HG03575 (cell line): ENCODE results near the gene LANCL3.
"Not testable (repeated sequence)": the region's sequence is repeated elsewhere in the genome, so short reads cannot be mapped to it uniquely, and the experiment has no call there.

Experiments
- ATAC-seq: cut with Tn5 transposase; IDR thresholded peaks from one replicate; pipeline ENCODE4 v1.9.1; 2021; ENCODE audit not compliant: unreplicated experiment, insufficient number of reproducible peaks, low FRiP score; ENCODE audit errors: extremely low read depth

Gene LANCL3

DNA sequence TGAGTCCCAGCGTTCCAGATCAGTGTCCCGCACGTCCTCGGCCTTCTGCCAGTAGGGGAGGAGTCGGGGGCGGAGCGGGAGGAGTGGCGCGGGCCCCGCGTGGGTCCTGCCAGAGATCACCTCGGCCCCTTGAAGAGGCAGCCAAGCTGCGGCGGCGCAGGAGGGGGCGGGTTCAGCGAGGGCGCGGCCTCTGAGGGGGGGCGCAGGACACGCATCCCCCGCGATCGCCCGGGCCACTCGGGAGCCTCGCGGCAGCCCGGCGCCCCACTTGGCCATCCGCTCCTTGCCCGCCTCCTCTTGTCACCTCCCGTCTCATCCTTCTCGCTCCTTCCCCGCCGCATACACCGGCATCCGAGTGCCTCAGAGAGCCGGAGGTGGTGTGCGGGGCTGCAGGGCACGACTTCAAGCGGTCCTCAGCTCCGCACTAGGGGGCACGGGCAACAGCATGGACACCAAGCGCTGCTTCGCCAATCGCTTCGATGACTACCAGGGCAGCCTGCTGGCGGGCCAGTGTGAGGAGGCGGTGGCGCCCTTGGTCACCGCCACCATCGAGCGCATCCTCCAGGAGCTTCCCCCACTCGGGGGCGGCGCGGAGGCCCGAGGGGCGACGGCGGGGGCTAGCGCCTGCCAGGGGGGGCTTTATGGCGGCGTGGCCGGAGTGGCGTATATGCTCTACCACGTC is at the start of gene LANCL3:
Gene LANCL3 (plus strand): TSS at position 236 of the 682 bp plus-strand sequence. CDS start 210 bp downstream, at position 446.
- ATAC-seq = not testable (repeated sequence)

DNA sequence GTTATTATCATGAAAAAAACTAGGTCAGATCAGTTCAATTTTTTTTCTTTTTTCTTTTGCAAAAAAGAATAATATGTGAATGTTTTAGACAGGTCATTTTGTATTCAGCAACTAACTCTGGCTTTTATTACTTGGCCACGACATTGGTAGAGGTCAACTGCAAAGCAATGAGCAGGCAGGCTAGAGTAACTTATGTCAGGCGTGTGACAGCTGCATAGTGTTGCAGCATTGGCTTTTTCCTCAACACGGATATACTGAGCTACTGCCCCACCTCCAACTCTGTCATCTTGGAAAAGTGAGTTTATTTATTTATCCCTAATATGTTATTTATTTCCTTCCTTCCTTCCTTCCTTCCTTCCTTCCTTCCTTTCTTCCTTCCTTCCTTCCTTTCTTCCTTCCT is 47.8 kb upstream of the LANCL3 start:
- not testable (repeated sequence) for ATAC-seq

DNA sequence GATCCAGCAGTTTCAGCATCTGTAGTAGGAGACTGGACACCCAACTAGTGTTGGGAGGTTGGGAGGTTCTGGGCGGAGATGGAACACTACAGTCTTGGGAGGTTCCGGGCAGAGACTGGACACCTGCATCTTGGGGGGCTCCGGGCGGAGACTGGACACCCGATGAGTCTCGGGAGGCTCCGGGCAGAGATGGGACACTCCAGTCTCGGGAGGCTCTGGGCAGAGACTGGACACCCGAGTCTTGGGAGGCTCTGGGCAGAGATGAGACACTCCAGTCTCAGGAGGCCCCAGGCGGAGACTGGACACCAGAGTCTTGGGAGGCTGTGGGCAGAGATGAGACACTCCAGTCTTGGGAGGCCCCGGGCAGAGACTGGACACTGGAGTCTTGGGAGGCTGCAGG is 29.5 kb upstream of the LANCL3 start:
- no peak for ATAC-seq

DNA sequence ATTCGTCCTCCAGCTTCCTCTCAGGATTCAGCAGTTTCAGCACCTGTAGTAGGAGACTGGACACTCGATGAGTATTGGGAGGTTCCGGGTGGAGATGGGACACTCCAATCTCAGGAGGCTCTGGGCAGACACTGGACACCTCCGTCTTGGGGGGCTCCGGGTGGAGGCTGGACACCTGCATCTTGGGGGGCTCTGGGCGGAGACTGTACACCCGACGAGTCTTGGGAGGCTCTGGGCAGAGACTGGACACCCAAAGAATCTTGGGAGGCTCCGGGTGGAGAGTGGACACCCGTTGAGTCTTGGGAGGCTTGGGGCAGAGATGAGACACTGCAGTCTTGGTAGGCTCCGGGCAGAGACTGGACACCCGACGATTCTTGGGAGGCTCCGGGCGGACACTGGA is 28.7 kb upstream of the LANCL3 start:
- no peak for ATAC-seq

DNA sequence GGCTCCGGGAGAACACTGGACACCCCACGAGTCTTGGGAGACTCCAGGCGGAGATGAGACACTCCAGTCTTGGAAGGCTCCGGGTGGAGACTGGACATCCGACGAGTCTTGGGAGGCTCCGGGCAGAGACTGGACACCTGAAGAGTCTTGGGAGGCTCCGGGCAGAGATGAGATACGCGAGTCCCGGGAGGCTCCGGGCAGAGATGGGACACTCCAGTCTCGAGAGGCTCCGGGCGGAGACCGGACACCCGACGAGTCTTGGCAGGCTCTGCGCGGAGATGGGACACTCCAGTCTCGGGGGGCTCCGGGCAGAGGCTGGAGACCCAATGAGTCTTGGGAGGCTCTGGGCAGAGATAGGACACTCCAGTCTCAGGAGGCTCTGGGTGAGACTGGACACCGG is 28.1 kb upstream of the LANCL3 start:
- no peak for ATAC-seq

DNA sequence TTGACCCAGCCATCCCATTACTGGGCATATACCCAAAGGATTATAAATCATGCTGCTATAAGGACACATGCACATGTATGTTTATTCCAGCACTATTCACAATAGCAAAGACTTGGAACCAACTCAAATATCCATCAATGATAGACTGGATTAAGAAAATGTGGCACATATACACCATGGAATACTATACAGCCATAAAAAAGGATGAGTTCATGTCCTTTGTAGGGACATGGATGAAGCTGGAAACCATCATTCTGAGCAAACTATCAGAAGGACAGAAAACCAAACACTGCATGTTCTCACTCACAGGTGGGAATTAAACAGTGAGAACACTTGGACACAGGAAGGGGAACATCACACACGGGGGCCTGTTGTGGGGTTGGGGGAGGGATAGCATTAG is 26.9 kb upstream of the LANCL3 start:
- not testable (repeated sequence) for ATAC-seq

DNA sequence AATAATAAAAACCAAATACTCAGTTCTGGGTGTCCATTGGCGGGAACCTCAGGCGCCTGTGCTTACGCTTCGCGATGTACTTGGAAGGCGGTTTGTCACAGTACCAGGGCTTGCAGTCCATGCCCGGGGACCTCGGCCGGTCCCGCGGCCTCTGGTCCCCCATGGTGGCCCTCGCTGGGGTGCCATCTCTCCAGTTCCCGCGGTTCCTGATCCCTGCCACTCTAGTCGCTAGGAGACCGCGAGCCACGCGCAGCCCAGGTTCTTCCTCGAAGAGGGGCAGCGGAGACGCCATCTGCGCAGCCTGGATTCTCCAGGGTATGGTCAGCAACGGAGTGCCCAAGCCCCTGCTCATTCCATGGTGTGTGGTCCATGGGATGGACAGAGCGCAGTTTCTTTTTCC is 26.4 kb upstream of the LANCL3 start:
- no peak for ATAC-seq

DNA sequence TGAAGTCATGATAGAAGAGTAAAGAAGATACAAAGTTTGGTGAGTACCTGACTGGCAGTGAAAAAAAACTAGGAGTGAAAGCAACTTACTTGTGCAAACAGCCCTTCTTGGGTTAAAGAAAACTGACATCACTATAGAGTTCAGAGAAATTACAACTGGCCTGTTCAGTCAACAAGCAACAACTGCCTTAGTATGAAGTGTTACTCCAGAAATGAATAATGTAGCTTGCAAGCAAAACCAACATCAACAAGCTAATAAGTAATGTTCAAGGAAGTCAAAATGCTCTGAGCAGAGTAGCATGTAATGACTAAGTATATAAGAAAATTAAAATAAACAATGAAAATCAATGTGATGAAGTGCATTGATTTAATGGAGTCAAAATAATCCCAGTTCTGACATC is 21.8 kb upstream of the LANCL3 start:
- not testable (repeated sequence) for ATAC-seq

DNA sequence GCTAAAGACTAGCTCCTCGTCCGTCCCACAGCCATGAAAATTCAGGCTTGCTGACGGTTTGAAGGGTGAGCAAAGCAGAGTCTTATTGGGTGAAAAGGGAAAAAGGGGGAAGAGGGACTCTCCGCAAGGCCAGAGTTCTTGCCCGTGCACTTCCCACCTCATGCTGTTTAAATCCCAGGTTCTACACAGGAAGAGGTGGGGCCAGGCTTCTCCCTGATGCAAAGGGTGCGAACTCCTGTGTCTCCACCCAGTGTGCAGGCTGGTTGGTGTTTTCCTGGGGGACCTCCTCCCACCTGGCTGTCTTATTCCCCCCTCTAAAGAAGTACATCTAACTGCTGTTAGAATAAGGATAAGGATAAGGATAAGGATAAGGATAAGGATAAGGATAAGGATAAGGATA is 18.0 kb upstream of the LANCL3 start:
- no peak for ATAC-seq

DNA sequence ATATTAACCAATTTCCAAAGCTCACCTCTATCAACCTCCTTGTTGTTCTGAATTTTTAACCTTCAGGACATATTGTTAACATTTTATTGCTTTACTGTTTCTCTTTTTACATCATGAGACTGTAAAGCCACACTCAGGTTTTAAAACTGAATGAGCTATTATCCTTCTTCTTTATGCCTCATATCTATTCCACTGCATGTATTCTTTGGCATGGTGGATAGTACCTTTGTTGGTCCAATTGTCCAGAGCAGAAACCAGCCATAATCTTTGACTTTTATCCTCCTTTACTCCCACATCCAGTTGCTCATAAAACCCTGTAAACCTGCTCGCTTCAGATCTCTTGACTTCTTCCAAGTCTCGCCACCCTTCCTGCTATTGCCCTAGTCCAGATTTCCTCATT is 6.2 kb upstream of the LANCL3 start:
- not testable (repeated sequence) for ATAC-seq

DNA sequence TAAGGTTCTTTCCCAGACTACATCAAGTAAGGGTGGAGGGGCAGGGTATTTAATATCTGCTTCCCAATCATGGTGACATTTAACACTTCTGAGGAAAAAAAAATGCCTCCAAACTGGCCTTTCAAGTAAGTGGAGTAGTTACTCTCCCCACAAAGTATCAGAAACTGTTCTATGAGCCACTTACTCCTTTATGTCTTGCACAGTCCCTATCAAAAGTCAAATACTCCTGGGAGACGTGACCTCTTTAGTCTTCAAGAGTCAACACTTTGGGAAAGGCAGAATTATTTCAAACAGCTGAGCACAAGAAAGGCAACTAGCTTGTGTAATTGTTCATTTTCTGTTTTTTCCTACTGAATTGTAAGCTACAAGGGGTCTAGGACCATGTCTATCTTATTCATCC is 1.1 kb upstream of the LANCL3 start:
- not testable (repeated sequence) for ATAC-seq

DNA sequence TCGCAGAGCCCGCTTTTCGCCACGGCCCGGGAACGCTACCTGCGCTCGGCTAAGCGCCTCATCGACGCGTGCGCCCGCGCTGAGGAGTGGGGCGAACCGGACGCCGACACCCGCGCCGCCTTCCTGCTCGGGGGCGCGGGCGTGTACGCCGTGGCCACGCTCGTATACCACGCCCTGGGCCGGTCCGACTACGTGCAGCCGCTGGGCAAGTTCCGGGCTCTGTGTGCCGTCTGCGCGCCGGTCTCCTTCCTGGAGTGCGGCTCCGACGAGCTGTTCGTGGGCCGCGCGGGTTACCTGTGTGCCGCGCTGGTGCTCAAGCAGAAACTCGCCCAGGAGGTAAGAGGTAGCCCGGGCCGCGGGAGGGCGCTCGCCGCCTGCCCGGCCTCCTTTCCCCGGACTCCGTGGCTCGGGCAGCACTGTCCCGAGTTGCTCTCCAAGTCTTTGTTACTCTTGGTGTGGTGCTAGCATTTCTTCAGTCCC is 687 bp downstream of the LANCL3 start:
- not testable (repeated sequence) for ATAC-seq

DNA sequence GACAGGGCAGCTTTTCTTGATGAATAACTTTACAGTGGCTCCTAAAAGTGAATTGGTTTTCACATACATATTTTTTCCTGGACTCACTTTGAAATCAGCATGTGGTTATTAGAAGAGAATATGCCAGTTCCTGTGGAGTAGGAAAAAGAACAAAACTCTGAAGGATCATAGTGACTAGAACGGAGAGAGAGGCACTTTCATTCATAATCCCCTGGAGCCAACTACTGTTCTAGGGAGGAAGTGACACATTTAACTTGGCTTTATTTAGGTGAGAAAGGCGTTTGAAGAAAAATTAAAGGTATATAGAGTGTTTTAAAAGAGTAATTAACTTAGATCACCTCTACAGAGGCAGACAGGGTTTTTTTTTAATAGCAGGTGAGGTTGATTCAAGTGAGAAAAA is 1.7 kb downstream of the LANCL3 start:
- not testable (repeated sequence) for ATAC-seq

DNA sequence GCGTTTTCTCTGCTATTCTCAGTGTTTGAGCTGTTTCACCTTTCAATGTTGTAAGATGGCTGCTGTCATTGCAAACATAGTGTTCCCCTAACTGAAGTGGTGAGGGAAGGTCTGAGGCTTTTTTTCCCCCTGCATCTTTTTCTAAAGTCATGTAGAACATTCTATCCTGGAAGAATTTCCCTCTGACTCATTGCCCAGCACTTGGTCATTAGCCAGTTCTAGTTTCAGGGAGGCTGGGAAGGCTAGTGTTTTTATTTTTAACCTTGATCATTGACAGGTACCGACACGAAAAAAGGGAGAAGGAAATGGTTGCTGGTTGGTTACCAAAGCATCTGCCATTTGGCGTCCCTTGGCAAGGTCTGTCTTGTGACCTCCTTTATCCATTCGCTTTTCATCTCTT is 6.6 kb downstream of the LANCL3 start:
- ATAC-seq = no peak

DNA sequence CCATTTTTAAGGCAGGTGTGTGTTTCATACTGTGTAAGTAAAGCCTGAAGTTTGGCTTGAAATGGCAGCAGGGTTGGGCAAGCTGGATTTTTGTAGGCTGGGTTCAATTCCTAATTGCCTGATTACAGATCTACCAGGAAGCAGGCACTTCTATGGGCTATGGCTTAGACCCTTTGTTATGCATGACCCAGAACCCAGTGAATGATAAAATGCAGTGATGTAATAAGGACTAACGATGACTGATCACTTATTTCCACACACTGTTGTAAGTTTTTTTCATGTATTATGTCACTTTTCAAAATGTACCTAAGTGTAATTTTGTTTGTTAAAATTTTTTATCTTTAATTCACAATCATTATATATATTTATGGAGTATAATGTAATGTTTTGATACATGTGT is 8.6 kb downstream of the LANCL3 start:
- ATAC-seq = no peak

DNA sequence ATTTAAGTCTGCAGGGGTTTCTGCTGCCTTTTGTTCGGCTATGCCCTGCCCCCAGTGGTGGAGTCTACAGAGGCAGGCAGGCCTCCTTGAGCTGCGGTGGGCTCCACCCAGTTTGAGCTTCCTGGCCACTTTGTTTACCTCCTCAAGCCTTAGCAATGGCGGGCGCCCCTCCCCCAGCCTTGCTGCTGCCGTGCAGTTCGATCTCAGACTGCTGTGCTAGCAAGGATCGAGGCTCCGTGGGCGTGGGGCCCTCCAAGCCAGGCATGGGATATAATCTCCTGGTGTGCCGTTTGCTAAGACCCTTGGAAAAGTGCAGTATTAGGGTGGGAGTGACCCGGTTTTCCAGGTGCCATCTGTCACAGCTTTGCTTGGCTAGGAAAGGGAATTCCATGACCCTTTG is 15.9 kb downstream of the LANCL3 start:
- ATAC-seq = not testable (repeated sequence)

DNA sequence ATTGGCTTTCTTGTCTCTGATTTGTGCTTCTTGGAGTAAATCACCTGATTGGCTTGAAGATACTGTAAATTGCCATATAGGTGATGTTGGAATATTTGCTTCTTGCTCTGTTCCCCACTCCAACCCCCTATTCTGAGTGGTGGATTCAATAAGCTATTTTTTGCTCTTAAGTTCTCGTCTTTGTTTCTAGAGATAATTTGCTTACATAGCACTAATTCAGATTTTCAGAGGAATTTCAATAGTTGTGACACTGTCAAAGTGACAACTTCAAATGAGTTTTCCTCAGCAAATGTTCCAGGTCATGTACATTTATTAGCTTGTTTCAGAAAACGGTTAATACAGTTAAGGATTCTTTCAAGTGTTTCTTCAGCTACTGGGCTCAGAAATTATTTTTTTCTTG is 18.6 kb downstream of the LANCL3 start:
- no peak for ATAC-seq

DNA sequence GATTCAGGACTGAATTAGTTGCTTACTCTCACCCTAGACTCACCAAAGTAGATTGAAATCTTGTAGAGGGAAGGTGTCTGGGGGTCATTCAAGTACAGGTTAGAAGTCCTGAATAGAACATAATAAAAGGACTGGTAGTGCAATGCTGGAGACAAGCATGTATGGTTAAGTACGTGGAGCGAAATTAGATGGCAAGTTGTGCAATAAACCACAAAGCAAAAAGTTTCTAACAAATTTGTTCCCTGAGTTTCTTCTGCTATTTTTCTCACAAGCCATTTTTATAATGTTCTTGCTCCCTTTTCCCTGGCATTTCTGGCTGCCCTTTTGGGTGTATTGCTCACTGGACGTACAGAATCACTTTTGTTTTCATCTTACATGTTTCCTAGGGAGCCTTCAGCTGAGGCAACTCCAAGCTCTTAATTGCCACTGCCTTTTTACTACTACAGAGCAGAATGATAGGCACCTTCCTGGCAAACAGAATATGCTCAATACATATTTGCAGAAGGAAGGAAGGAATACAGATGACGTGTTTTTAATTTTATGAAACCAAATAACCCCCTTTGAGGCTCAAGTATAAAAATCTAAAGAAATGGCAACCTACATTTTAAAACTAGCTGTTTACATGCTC is 23.4 kb downstream of the LANCL3 start:
- ATAC-seq = no peak

DNA sequence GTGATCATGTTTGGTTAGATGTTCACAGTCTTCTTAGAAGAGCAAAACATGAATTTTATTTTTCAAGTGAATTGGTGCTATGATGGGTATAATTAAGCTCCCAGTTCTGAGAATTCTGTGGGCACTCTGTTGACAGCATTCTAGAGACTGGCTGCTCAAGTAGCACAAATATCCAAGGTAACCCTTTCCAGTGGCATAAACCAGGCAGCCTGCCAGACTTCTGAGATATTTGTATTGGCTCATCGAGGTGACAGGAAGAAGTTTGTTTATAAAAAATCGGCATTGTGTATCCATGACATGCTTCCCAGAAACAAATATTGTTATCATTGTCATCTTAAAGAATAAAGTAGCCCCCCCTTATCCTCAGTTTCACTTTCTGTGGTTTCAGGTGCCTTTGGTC is 28.3 kb downstream of the LANCL3 start:
- no peak for ATAC-seq

DNA sequence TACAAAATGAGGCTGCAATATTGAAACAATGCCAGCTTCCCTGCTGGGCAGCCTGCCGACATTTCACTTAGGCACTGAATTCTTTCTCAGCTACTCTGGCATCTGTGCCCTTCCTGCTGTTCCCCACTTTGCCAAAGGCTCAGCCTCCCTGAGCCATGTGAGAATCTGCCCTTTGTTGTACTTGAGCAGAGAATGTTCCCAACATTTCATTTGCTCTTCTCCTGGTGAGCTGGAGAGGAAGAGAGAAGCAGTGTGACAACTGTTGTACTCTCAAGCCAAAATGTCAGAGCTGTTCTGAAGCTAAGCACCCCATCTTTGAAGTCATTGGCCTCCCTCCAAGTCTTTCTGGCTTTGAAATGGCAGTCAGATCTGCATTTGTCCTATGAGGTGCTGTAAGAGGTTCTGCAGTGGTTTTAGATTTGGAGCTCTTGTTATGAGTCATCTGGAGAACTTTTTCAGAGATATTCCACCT is 32.5 kb downstream of the LANCL3 start:
- ATAC-seq = no peak

DNA sequence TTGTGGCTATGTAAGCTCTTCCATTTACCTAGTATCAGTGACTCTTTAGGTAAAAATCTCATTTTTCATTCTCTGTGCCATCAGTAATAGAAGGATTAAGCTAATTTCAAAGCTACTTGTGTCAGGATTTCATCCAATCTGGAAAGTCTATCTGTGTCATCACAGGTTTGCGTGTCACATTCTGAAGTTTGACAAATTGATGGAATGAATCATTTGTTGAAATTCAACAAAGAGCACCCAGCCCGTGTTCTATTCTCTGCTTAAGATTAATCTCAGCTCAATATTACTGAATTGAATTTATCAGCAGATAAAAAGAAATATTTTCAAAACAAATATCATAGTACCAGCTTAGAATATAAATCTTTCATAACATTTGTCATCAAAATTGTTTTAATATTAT is 35.8 kb downstream of the LANCL3 start:
- ATAC-seq = no peak
